ENCODE measurements around the gene CD302. TPM values are rescaled to one million over a fixed set of nuclear protein-coding genes. Genes with fewer than 3 reads are reported as not detected.
"Not testable (repeated sequence)": the region's sequence is repeated elsewhere in the genome, so short reads cannot be mapped to it uniquely, and the experiment has no call there.

Gene CD302
- total RNA-seq, 1 experiment from 2014 or later = 3.3 TPM

GRCh38 chr2:159785195-159785594 is 12.8 kb downstream of the CD302 start:
- in situ Hi-C loops (cut with HindIII; ENCODE audit: low pct_unique_long_range_greater_than_20kb, low sequenced_read_pairs) (no loop called here), intact Hi-C loops (cut with micrococcal nuclease; ENCODE audit: unreplicated experiment) (no loop called here)
- no TSS peak for BruUV-seq (replicated peaks)
- Histone ChIP-seq H3K4me1 (ENCODE audit: control insufficient read depth, insufficient read depth, low read length) (no peaks in the 10 kb centered on the region), H3K27ac (ENCODE audit: low read length) (no peak overlapping the region), H3K27me3 (ENCODE audit: control insufficient read depth, insufficient read depth, low read length) (no peaks in the 10 kb centered on the region), H3K4me3 (ENCODE audit: low read depth in 2 of 2, low read length in 2 of 2) (no peak overlapping the region), H3K9me3 (ENCODE audit: control insufficient read depth, insufficient read depth, low read depth, low read length) (no peaks in the 10 kb centered on the region), H3K36me3 (ENCODE audit: control insufficient read depth, insufficient read depth, low read length) (no peaks in the 10 kb centered on the region)
- ChIA-PET CTCF (no interaction called here), POLR2A (no interaction called here)
- DNase-seq (ENCODE audit: low read depth, low spot score) = no peak
- ATAC-seq = no peak
- TF ChIP-seq POLR2AphosphoS5 (IDR thresholded peaks at IDR 0.05; ENCODE audit: low read depth, low read length) (no peak), SIN3A (IDR thresholded peaks at IDR 0.05; ENCODE audit: borderline replicate concordance, insufficient read depth, low read depth, low read length) (no peak), TCF7L2 (IDR thresholded peaks at IDR 0.05; ENCODE audit: low read depth, low read length) (no peak), CTCF (IDR thresholded peaks at IDR 0.05) (no peak), REST (IDR thresholded peaks at IDR 0.05; ENCODE audit: insufficient read depth in 1 of 2, low read depth in 2 of 2, low read length in 1 of 2) (no peak)

DNA sequence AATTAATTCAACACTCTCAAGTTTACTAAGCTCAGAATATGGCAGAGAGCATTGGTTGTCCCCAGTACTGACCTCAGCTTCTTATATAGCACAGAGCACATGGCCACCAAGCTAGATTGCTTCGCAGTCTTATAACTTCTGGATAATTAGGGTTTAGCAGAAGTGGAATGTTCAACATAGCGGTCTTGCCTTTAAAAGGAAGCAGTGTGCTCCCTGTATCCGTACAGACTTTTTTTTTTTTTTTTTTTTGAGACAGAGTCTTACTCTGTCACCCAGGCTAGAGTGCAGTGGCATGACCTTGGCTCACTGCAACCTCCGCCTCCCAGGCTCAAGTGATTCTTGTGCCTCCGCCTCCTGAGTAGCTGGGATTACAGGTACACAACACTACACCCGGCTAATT is 13.3 kb downstream of the CD302 start:
- intact Hi-C loops (cut with micrococcal nuclease; ENCODE audit: unreplicated experiment); H3K36me3 ChIP-seq (ENCODE audit: control insufficient read depth, insufficient read depth, low read length); H3K27ac ChIP-seq (ENCODE audit: low read length); H3K4me3 ChIP-seq (ENCODE audit: low read depth in 2 of 2, low read length in 2 of 2); POLR2A ChIA-PET; BruUV-seq (replicated peaks); in situ Hi-C loops (cut with HindIII; ENCODE audit: low pct_unique_long_range_greater_than_20kb, low sequenced_read_pairs); ATAC-seq; H3K4me1 ChIP-seq (ENCODE audit: control insufficient read depth, insufficient read depth, low read length); DNase-seq (ENCODE audit: low read depth, low spot score); H3K9me3 ChIP-seq (ENCODE audit: control insufficient read depth, insufficient read depth, low read depth, low read length); H3K27me3 ChIP-seq (ENCODE audit: control insufficient read depth, insufficient read depth, low read length): not testable (repeated sequence)
- CTCF ChIA-PET = interaction anchor here (0.6 kb wide), 1 partner anchor 23 kb away, joined by 4 read pairs; no protein-coding TSS in a partner anchor

GRCh38 chr2:159783556-159783955 is 14.5 kb downstream of the CD302 start:
- ATAC-seq (no peak), DNase-seq (ENCODE audit: low read depth, low spot score) (no peak)
- no TSS peak for BruUV-seq (replicated peaks)
- Histone ChIP-seq H3K4me1 (ENCODE audit: control insufficient read depth, insufficient read depth, low read length) (no peaks in the 10 kb centered on the region), H3K27ac (ENCODE audit: low read length) (no peak overlapping the region), H3K36me3 (ENCODE audit: control insufficient read depth, insufficient read depth, low read length) (no peaks in the 10 kb centered on the region), H3K9me3 (ENCODE audit: control insufficient read depth, insufficient read depth, low read depth, low read length) (no peaks in the 10 kb centered on the region), H3K27me3 (ENCODE audit: control insufficient read depth, insufficient read depth, low read length) (no peaks in the 10 kb centered on the region), H3K4me3 (ENCODE audit: low read depth in 2 of 2, low read length in 2 of 2) (no peak overlapping the region)
- in situ Hi-C loops (cut with HindIII; ENCODE audit: low pct_unique_long_range_greater_than_20kb, low sequenced_read_pairs) = no loop called here
- intact Hi-C loops (cut with micrococcal nuclease; ENCODE audit: unreplicated experiment) = no loop called here
- ChIA-PET POLR2A (no interaction called here), CTCF (no interaction called here)
- no peak for TF ChIP-seq REST (IDR thresholded peaks at IDR 0.05; ENCODE audit: insufficient read depth in 1 of 2, low read depth in 2 of 2, low read length in 1 of 2)
- TF ChIP-seq POLR2AphosphoS5 (IDR thresholded peaks at IDR 0.05; ENCODE audit: low read depth, low read length) = no peak
- no peak for TF ChIP-seq SIN3A (IDR thresholded peaks at IDR 0.05; ENCODE audit: borderline replicate concordance, insufficient read depth, low read depth, low read length)
- no peak for TF ChIP-seq TCF7L2 (IDR thresholded peaks at IDR 0.05; ENCODE audit: low read depth, low read length)
- TF ChIP-seq CTCF (IDR thresholded peaks at IDR 0.05) = no peak
